ENCODE measurements around the gene SEMA6C. TPM values are rescaled to one million over a fixed set of nuclear protein-coding genes. Genes with fewer than 3 reads are reported as not detected.

The SEMA6C gene
- total RNA-seq, 1 donor from 2014 or later: 24.7 TPM

DNA sequence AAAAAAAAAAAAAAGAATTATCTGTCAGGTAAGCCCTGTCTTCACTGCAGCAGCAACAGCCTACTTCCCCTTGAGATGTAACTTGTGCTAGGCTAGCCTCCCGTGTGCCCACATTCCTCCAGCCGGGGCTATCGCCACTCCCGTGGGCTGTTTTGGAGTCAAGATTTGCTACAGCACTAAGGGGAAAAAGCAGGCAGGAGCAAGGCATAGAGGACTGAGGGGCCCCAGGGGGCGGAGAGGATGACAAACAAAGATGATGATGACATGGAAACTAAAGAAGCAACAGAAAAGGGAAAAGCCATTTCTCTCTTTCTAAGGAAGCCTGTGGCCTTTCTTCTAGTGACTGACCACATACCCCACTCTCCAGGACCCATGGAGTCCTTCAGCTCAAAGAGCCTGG, 11.9 kb upstream of the SEMA6C start:
- no peak overlapping the region for H3K27ac Mint-ChIP-seq (ENCODE audit: unreplicated experiment)
- TF ChIP-seq, protein P1, sequence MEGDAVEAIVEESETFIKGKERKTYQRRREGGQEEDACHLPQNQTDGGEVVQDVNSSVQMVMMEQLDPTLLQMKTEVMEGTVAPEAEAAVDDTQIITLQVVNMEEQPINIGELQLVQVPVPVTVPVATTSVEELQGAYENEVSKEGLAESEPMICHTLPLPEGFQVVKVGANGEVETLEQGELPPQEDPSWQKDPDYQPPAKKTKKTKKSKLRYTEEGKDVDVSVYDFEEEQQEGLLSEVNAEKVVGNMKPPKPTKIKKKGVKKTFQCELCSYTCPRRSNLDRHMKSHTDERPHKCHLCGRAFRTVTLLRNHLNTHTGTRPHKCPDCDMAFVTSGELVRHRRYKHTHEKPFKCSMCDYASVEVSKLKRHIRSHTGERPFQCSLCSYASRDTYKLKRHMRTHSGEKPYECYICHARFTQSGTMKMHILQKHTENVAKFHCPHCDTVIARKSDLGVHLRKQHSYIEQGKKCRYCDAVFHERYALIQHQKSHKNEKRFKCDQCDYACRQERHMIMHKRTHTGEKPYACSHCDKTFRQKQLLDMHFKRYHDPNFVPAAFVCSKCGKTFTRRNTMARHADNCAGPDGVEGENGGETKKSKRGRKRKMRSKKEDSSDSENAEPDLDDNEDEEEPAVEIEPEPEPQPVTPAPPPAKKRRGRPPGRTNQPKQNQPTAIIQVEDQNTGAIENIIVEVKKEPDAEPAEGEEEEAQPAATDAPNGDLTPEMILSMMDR (IDR thresholded peaks at IDR 0.05): no peak
- no peak overlapping the region for H3K4me3 Mint-ChIP-seq (ENCODE audit: unreplicated experiment)

GRCh38 chr1:151157067-151157531, 10.7 kb upstream of the SEMA6C start:
- no peak overlapping the region for H3K27ac Mint-ChIP-seq (ENCODE audit: unreplicated experiment)
- no peak for DNase-seq (ENCODE audit: extremely low spot score, unreplicated experiment)
- TF ChIP-seq, protein P1 (IDR thresholded peaks at IDR 0.05): no peak

More for the DNA sequence above, 11.9 kb upstream of the SEMA6C start:
- Mint-ChIP-seq H3K4me1 (ENCODE audit: unreplicated experiment) (peaks cover 2% of the 10 kb centered on the region), H3K27me3 (ENCODE audit: unreplicated experiment) (no peaks in the 10 kb centered on the region), H3K9me3 (ENCODE audit: unreplicated experiment) (no peaks in the 10 kb centered on the region), H3K36me3 (ENCODE audit: unreplicated experiment) (peaks cover 22% of the 10 kb centered on the region)
- DNase-seq (ENCODE audit: extremely low spot score, unreplicated experiment): no peak

GRCh38 chr1:151156515-151156819, 10.0 kb upstream of the SEMA6C start, which contains the start of gene TNFAIP8L2:
TSS of gene TNFAIP8L2 (plus strand) at chr1:151156649. CDS start at chr1:151158698, 2,049 bp downstream.
- H3K4me1 Mint-ChIP-seq (ENCODE audit: unreplicated experiment): no peaks in the 10 kb centered on the region
- no peak for DNase-seq (ENCODE audit: extremely low spot score, unreplicated experiment)
- no peak within 1 kb of the TSS for H3K4me3 Mint-ChIP-seq (ENCODE audit: unreplicated experiment)
- TF ChIP-seq, protein P1 (IDR thresholded peaks at IDR 0.05): no peak
- H3K27ac Mint-ChIP-seq (ENCODE audit: unreplicated experiment): no peak within 1 kb of the TSS
- H3K27me3 Mint-ChIP-seq (ENCODE audit: unreplicated experiment): no peaks in the 10 kb centered on the region
- H3K36me3 Mint-ChIP-seq (ENCODE audit: unreplicated experiment): peaks cover 19% of the 10 kb centered on the region
- H3K9me3 Mint-ChIP-seq (ENCODE audit: unreplicated experiment): no peaks in the 10 kb centered on the region

More at GRCh38 chr1:151157067-151157531, 10.7 kb upstream of the SEMA6C start:
- Mint-ChIP-seq H3K4me3 (ENCODE audit: unreplicated experiment) (no peak overlapping the region), H3K27me3 (ENCODE audit: unreplicated experiment) (no peaks in the 10 kb centered on the region), H3K36me3 (ENCODE audit: unreplicated experiment) (peaks cover 22% of the 10 kb centered on the region), H3K4me1 (ENCODE audit: unreplicated experiment) (no peaks in the 10 kb centered on the region), H3K9me3 (ENCODE audit: unreplicated experiment) (no peaks in the 10 kb centered on the region)

GRCh38 chr1:151147665-151148064, 1.2 kb upstream of the SEMA6C start:
- TF ChIP-seq, protein P1 (IDR thresholded peaks at IDR 0.05): no peak
- H3K4me3 Mint-ChIP-seq (ENCODE audit: unreplicated experiment): no peak overlapping the region
- DNase-seq (ENCODE audit: extremely low spot score, unreplicated experiment): no peak
- H3K27me3 Mint-ChIP-seq (ENCODE audit: unreplicated experiment): no peaks in the 10 kb centered on the region
- H3K4me1 Mint-ChIP-seq (ENCODE audit: unreplicated experiment): peaks cover 35% of the 10 kb centered on the region
- H3K27ac Mint-ChIP-seq (ENCODE audit: unreplicated experiment): peak overlapping the region; percentile 94
- H3K36me3 Mint-ChIP-seq (ENCODE audit: unreplicated experiment): peaks cover 3% of the 10 kb centered on the region
- no peaks in the 10 kb centered on the region for H3K9me3 Mint-ChIP-seq (ENCODE audit: unreplicated experiment)

- H3K27me3 Mint-ChIP-seq (ENCODE audit: unreplicated experiment): no peaks in the 10 kb centered on the region
- peak overlapping the region; percentile 94 for H3K27ac Mint-ChIP-seq (ENCODE audit: unreplicated experiment)
- TF ChIP-seq, protein P1 (IDR thresholded peaks at IDR 0.05): no peak
- H3K4me3 Mint-ChIP-seq (ENCODE audit: unreplicated experiment): peak overlapping the region; percentile 89
- H3K9me3 Mint-ChIP-seq (ENCODE audit: unreplicated experiment): no peaks in the 10 kb centered on the region
- peaks cover 3% of the 10 kb centered on the region for H3K36me3 Mint-ChIP-seq (ENCODE audit: unreplicated experiment)
- peaks cover 35% of the 10 kb centered on the region for H3K4me1 Mint-ChIP-seq (ENCODE audit: unreplicated experiment)
- no peak for DNase-seq (ENCODE audit: extremely low spot score, unreplicated experiment)
Observed at GRCh38 chr1:151147132-151147503, 687 bp upstream of the SEMA6C start.
